Skeletal muscle tissue (tissue), 4 donors: ENCODE results near the gene FCHO1. TPM values are rescaled to one million over a fixed set of nuclear protein-coding genes. Genes with fewer than 3 reads are reported as not detected.

Experiments used
- H3K27ac ChIP-seq: one replicate; pipeline ENCODE4 v1.7.0; 2013; ENCODE audit warnings: mild to moderate bottlenecking, low read depth, low read length, inconsistent platforms
- H3K27me3 ChIP-seq, 3 donors: one replicate each; pipeline ENCODE4 v1.7.0; 2013; ENCODE audit warnings: low read length in 3 of 3; ENCODE audit not compliant: control insufficient read depth in 3 of 3, insufficient read depth in 3 of 3
- H3K36me3 ChIP-seq, 3 donors: one replicate each; pipeline ENCODE4 v1.7.0; 2013; ENCODE audit warnings: low read length in 3 of 3; ENCODE audit not compliant: control insufficient read depth in 3 of 3, insufficient read depth in 3 of 3
- H3K4me1 ChIP-seq, 3 donors: one replicate each; pipeline ENCODE4 v1.7.0; 2013; ENCODE audit warnings: low read length in 3 of 3, mild to moderate bottlenecking in 3 of 3; ENCODE audit not compliant: control insufficient read depth in 3 of 3, insufficient read depth in 3 of 3
- H3K4me3 ChIP-seq, 3 donors: one replicate each; pipeline ENCODE4 v1.7.0; 2013; ENCODE audit warnings: low read length in 3 of 3
- H3K9ac ChIP-seq, 3 donors: one replicate each; pipeline ENCODE4 v1.7.0; 2013; ENCODE audit warnings: low read length in 3 of 3, mild to moderate bottlenecking in 3 of 3, moderate library complexity in 2 of 3, low read depth in 1 of 3
- H3K9me3 ChIP-seq, 3 donors: one replicate each; pipeline ENCODE4 v1.7.0; 2013; ENCODE audit warnings: low read length in 3 of 3; ENCODE audit not compliant: control insufficient read depth in 3 of 3
- total RNA-seq: library from RNA; depleted of rRNA; stranded (reverse); fragments of >200 nt; gene quantifications from one replicate; pipeline ENCODE4 v1.2.3, GENCODE V29; 2014
- donor health status: Osteomylitis.

FCHO1 gene
- total RNA-seq, 1 donor from 2014 or later: 1.0 TPM

DNA sequence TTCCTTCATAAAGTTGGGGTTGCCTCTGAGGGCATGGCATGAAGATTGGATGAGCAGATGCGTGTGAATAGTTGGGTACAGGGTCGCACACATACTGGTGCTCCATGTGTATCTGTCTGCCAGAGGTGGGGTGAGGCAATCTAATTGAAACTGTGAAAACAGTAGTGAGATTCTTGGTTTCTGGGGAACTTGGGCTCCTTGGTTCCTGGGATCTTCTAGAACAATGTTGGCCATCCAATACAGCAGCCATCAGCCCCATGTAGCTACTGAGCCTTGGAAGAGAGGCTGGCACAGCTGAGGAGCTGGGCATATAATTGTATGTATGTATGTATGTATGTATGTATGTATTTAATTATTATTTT lies 616 bp downstream of the FCHO1 start:
- Histone ChIP-seq H3K27me3 (peaks cover 15 to 48% (median 20%) of the 10 kb centered on the region in 3 donors), H3K9me3 (no peaks in the 10 kb centered on the region), H3K4me3 (no peak overlapping the region), H3K9ac (no peak overlapping the region), H3K4me1 (peaks cover 0 to 3% (median 0%) of the 10 kb centered on the region in 3 donors), H3K36me3 (no peaks in the 10 kb centered on the region), H3K27ac (no peak overlapping the region)

DNA sequence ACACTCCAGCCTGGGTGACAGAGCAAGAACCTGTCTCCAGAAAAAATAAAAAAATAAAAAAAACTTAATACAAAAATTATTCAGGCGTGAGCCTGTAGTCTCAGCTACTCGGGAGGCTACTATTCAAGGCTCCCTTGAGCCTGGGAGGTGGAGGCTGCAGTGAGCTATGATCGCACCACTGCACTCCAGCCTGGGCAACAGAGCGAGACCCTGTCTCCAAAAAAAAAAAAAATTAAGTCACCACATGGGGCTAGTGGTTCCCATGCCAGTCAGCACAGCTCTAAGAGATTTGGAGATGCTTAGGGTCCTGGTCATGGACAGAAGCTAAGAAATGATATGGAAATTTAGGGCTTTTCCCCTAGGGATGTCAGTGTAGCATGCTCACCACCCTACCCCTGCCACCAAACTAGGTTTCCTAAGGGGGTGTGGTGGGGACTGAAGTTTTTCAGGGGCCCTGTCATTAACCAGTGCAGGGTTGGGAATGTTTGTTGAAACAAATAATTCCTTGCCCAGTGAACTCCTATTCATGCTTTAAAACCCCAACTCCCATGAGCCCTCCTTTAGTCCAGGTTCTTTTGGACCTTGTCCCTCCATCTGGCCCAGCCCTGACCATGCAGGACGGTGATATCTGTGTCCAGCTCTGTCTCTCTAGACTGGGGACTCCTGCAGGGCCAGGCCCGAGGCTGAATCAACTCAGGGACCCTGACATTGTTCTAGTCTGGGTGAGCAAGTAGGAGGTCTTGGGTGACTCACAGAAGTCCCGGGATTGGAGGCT lies 1.8 kb downstream of the FCHO1 start:
- Histone ChIP-seq H3K27ac (no peak overlapping the region), H3K4me1 (no peaks in the 10 kb centered on the region), H3K9ac (no peak overlapping the region), H3K27me3 (peaks cover 15 to 47% (median 20%) of the 10 kb centered on the region in 3 donors), H3K9me3 (no peaks in the 10 kb centered on the region), H3K4me3 (no peak overlapping the region), H3K36me3 (no peaks in the 10 kb centered on the region)

DNA sequence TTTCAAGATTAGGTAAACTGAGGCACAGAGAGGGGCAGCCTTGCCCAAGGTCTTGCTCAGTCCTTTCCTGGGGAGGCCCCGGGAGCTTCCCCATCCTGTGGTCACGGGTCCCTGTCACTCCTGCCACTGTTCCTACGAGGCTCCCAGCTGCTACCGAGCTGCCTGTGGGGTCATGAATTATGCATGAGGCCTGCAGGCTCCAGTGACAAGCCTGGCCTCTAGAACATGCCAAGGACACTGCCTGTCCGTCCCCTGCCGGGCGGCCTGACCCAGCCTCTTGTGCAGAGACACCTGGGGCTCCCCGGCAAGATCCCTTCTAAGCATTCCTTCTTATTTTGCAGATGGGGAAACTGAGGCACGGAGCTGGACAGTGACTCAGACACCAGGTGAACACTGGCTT lies 2.7 kb downstream of the FCHO1 start:
- Histone ChIP-seq H3K9ac (no peak overlapping the region), H3K27me3 (peaks cover 14 to 45% (median 15%) of the 10 kb centered on the region in 3 donors), H3K36me3 (no peaks in the 10 kb centered on the region), H3K4me1 (no peaks in the 10 kb centered on the region), H3K27ac (no peak overlapping the region), H3K4me3 (no peak overlapping the region), H3K9me3 (no peaks in the 10 kb centered on the region)

DNA sequence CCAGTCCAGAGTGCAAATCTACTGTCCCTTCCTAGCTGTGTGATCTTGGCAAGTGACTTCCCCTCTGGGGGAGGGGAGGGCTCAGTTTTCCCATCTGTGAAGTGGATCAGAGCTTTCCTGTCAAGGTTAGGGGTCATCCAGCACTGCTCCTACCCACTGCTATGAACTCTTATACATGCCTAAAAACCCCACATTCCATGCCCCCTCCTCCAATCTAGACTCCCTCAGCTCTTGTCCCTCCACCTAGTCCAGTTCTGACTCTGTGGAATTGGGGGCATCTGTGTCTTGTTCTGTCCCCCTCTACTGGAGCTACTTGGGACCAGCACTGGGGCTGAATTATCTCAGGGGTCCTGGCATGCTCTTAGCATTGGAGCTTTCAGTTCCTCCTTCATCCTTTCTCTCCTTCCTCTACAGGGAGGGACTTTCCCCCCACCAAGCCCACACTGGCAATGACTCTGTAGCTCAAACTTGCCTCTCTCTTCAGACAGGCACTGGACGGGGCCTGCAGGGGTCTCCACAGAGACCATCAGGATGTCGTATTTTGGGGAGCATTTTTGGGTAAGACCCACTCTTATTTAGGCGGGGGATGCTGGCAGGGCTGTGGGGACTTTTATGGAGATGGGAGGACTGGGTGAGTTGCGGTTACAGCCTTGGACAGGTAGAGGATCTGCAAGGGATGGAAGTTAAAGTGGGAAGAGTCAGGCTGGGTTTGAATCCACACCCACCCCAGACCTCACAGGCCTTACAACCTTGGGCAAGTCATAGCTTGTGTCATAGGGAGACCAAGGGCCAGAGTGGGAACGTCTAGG lies 3.6 kb downstream of the FCHO1 start:
- Histone ChIP-seq H3K36me3 (no peaks in the 10 kb centered on the region), H3K27ac (no peak overlapping the region), H3K9ac (no peak overlapping the region), H3K27me3 (peaks cover 13 to 39% (median 17%) of the 10 kb centered on the region in 3 donors), H3K4me1 (no peaks in the 10 kb centered on the region), H3K4me3 (no peak overlapping the region), H3K9me3 (no peaks in the 10 kb centered on the region)

DNA sequence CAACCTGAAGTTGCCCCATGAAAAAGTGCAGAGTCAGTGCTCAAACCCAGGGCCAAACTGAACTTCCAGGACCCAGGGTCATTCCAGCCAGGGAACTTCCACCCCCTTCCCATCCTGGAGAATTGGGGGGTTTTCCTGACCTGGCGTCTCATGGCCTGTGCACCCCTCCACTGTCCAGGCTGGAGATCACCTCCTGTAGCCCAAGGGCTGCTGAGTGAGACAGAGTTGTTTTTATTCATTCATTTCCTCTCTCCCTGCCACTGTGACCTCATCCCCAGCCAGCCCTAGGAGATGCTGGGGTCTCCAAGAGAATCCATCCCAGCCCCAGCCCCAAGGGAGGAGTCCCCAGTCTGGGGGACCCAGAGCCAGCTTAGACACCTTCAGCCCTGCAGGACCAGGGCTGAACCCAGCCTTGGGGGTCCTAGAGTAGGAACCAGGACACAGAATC lies 4.2 kb downstream of the FCHO1 start:
- no peak overlapping the region for H3K9ac ChIP-seq
- no peak overlapping the region for H3K27ac ChIP-seq
- no peaks in the 10 kb centered on the region for H3K36me3 ChIP-seq
- H3K4me3 ChIP-seq: no peak overlapping the region
- H3K9me3 ChIP-seq: no peaks in the 10 kb centered on the region
- H3K27me3 ChIP-seq: peaks cover 13 to 36% (median 17%) of the 10 kb centered on the region in 3 donors
- H3K4me1 ChIP-seq: no peaks in the 10 kb centered on the region

DNA sequence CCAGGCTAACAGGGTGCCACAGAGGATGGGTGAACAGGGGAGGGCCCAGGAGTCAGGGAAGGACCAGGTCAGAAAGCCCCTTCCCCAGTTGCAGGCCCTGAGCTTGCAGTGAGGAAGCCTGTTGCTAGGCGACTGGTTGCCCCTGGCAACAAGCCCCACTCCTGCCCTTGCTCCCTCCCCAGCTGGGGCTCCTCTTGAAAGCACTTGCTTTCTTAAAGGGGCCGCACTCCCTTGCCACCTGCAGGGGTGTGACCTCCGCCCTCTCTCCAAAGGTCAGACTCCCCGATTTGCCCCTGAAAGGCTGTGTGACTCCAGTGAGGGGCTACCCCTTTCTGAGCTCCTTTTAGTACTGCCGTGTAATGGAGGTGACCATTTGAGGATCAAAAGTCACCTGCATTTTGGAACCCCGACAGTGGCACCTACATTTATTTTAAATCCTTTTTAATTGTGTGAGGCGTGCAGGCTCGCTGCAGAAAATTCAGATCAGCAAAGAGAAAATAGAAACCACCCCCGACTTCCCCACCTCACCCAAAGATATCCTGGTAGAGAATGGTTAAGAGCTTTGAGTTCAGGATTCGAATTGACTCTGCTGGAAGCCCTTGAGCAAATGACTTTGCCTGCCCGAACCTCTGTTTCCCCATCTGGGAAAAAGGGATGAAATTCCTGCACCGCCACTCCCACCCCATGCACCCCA lies 4.8 kb downstream of the FCHO1 start:
- H3K4me3 ChIP-seq: no peak overlapping the region
- no peak overlapping the region for H3K9ac ChIP-seq
- no peak overlapping the region for H3K27ac ChIP-seq

DNA sequence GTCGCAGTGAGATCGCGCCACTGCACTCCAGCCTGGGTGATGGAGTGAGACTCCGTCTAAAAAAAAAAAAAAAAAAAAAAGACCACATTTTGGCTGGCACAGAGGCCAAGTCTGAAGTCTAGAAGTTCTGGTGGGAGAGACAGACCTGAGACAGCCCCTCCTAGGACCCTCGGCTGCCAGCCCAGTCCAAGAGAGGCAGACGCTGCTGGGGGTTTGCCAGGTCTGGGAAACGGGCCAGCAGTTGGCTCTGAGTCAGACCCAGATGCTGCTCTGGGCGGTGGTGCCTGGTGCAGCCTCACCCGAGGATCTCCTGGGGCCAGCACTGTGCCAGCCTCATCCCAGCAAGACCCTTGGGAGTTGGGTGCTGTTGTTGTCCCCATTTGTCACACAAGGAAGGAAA lies 5.8 kb downstream of the FCHO1 start:
- Histone ChIP-seq H3K36me3 (no peaks in the 10 kb centered on the region), H3K4me1 (no peaks in the 10 kb centered on the region), H3K4me3 (no peak overlapping the region), H3K27me3 (peaks cover 10 to 38% (median 12%) of the 10 kb centered on the region in 3 donors), H3K9me3 (no peaks in the 10 kb centered on the region), H3K9ac (no peak overlapping the region), H3K27ac (no peak overlapping the region)

More for the DNA sequence above, 4.8 kb downstream of the FCHO1 start:
- H3K4me1 ChIP-seq: no peaks in the 10 kb centered on the region
- H3K9me3 ChIP-seq: no peaks in the 10 kb centered on the region
- H3K27me3 ChIP-seq: peaks cover 13 to 41% (median 17%) of the 10 kb centered on the region in 3 donors
- H3K36me3 ChIP-seq: no peaks in the 10 kb centered on the region

DNA sequence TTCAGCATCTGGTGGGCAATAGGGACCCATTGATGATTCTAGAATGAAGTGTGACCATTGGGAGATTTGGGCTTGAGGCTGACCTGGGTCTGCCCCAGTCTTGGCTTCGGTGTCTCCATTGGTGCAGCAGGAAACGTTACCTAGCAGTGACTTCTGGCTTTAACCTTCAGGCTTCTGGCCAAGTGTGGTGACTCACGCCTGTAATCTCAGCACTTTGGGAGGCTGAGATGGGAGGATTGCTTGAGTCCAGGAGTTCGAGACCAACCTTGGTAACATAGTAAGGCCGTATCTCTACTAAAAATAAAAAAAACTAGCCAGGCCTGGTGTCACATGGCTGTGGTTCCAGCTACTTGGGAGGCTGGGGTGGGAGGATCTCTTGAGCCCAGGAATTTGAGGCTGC lies 7.2 kb downstream of the FCHO1 start:
- no peak overlapping the region for H3K9ac ChIP-seq
- no peaks in the 10 kb centered on the region for H3K36me3 ChIP-seq

DNA sequence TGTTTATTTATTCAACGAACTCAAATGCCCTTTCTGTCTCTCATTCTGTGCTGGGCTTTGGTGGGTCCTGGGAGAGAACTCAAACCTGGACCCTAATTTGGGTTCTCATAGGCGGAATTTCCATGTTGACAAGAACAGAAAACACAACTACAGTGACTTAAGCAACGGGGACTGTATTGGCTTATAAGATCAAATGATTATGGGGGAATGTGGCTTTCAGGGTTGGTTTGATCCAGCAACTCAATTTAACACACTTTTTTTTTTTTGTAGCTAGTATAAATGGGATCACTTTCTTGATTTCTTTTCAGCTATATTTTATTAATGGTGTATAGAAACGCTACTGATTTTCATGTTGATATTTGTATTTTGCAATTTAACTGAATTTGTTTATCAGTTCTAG lies 9.9 kb downstream of the FCHO1 start:
- peaks cover 2 to 21% (median 3%) of the 10 kb centered on the region in 3 donors for H3K27me3 ChIP-seq
- no peaks in the 10 kb centered on the region for H3K4me1 ChIP-seq
- H3K36me3 ChIP-seq: no peaks in the 10 kb centered on the region
- H3K9ac ChIP-seq: no peak overlapping the region
- H3K27ac ChIP-seq: no peak overlapping the region
- no peak overlapping the region for H3K4me3 ChIP-seq
- H3K9me3 ChIP-seq: no peaks in the 10 kb centered on the region

More for the DNA sequence above, 7.2 kb downstream of the FCHO1 start:
- no peaks in the 10 kb centered on the region for H3K9me3 ChIP-seq
- H3K4me3 ChIP-seq: no peak overlapping the region
- H3K27ac ChIP-seq: no peak overlapping the region
- peaks cover 10 to 39% (median 12%) of the 10 kb centered on the region in 3 donors for H3K27me3 ChIP-seq
- no peaks in the 10 kb centered on the region for H3K4me1 ChIP-seq
